HuH-7.5 (cell line): Measurements from ENCODE around the gene CPXM2.

ENCODE experiments used
- DNase-seq: peaks from one replicate; pipeline ENCODE4 v3.0.0; 2011; ENCODE audit warnings: low spot score

The CPXM2 gene

DNA sequence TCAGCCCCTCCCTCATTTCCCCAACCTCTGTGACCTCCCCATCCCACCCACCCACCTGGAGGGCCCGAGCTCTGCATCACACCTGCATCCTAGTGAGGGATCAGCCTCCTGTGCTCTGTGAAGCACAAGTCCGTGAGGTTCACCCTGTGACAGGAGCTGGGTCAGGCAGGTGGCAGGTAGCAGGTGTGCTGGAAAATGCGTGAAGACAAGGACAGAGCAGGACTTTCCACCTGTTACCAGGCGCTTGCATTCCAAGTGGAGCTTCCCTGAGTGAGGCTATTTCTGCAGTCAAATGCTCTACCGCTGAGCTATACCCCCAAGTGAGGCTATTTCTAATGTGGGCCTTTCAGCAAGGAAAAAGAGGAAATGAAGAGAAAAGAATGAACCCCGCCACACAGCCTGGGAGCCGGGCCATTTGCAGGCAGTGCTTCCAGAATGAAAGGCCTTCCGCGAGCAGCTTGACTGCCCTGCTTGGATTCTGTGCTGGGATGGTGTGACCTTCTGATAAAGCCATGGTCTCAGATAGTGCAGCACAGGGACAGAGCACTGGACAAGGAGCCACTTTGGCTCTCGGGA is 13.3 kb upstream of the CPXM2 start:
- DNase-seq: no peak

GRCh38 chr10:123903621-123904020 is 12.0 kb upstream of the CPXM2 start:
- DNase-seq: no peak

DNA sequence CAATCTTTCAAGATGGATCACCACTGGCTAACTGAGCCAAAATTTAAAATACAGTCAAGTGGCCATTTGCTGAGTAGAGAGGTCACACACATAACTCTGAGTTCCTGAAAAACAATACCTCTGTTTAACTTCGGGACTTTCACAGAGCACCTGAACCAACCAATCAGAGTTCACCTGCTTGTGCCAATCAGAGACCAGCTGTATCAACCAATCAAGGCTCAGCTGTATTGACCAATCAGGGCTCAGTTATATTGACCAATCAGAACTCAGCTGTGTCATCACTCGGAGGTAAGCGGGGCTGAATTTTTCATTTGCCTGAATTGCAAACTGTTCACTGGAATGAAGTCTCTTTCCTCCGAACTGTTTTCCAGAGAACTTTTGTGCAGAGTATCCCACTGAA is 10.0 kb upstream of the CPXM2 start:
- no peak for DNase-seq

- no peak for DNase-seq
Measured at GRCh38 chr10:123897146-123897545, 5.5 kb upstream of the CPXM2 start.

GRCh38 chr10:123896246-123896927 is 4.8 kb upstream of the CPXM2 start:
- DNase-seq: no peak

GRCh38 chr10:123893651-123894050 is 2.0 kb upstream of the CPXM2 start:
- no peak for DNase-seq

GRCh38 chr10:123890756-123891143 is 857 bp downstream of the CPXM2 start:
- no peak for DNase-seq

DNA sequence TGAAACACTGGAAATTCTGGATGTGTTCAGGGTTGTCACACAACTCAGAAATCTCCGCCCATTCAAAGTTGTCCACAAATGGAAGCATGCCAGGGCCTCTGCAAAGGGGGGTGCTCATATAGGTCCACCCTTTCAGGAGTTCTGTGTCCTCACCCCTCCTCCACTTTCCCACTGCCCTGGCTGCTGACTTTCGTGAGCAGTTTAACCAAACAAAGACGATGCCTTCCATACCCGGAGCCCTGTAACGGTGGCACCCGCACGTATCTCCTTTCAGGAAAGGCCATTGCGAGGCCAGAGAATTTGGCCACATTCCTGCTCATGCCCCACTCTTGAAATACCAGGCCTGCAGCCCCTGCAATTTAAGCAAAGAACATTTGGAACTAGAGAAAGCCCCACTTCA is 1.4 kb downstream of the CPXM2 start:
- no peak for DNase-seq

GRCh38 chr10:123889821-123890220 is 1.8 kb downstream of the CPXM2 start:
- no peak for DNase-seq

DNA sequence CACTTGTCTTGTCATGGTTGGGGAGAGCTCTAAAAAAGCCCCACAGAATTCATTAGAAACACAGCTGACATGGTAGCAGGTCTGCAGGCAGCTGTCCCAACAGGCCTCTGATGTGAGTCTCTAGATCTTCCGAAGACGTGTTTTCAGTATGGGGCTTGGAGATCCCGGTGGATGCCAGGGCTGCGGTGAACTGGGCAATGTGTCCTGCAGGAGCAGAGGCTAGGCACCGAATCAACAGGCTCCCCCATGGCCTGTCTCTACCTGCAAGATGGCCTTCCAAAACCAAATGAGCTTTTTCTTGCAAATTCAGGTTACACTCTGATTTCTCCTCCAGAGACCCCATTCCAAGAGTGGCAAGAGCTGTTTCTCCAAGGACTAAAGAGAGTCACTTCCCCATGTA is 2.9 kb downstream of the CPXM2 start:
- DNase-seq: no peak

- no peak for DNase-seq
Measured at GRCh38 chr10:123888256-123888655, 3.4 kb downstream of the CPXM2 start.

- DNase-seq: no peak
Measured at GRCh38 chr10:123886292-123886691, 5.3 kb downstream of the CPXM2 start.

DNA sequence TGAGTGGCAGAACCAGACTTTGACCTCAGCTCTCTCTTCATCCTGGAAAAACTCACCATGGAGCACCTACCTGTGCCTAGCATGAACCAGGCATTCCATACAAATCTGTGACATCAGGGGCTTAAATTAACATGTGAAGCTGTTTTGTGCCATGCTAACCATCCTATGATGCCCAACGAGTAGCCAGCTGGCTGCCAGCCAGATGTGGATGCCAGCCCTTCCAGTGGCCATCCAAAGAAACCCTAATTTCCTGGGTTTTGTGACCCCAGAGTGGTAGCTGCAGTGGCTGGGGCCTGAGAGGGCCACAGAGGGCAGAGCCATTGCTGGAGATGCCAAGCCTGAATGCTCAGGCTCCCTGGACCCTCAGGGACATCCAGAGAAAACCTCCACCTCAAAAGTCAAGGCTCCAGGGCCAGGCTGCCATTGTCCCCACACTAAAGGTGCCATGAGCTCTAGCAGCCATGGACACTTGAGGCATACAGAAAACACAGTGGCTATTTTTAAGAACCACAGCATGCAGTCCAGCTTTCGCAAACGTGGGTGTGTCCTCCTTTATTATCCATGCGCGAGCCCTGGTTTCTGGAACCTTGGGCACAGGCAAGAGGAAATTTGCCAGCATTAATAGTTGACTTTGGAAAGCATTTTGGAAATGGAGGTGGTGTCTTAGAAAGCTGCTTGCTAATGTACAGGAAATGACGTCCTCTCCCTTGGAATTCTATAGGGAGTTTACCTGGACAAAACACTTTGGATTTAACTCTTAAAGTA is 6.0 kb downstream of the CPXM2 start:
- DNase-seq: no peak

DNA sequence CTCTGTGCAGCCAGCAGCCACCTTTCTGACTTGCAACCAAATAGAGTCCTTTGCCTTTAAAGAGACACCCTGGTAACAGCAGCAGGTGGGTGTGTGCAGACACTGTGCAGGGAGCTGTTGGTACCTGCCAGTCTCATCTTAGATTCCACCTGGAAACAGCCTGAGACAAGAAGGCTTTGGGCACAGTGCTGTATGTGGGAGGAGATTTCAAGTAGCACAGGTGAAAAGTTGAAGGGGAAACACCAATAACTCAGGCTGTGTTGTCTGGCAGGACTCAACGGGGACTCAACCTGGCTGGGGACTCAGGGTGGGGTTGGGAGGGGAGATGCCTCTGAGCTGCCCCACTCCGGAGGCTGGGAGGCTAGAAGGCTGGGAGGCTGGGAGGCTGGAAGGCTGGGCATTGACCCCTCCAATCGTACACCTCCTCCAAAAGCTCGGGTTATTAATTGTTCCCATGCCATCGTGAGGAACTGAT is 6.7 kb downstream of the CPXM2 start:
- no peak for DNase-seq

GRCh38 chr10:123884351-123884906 is 7.2 kb downstream of the CPXM2 start:
- no peak for DNase-seq

DNA sequence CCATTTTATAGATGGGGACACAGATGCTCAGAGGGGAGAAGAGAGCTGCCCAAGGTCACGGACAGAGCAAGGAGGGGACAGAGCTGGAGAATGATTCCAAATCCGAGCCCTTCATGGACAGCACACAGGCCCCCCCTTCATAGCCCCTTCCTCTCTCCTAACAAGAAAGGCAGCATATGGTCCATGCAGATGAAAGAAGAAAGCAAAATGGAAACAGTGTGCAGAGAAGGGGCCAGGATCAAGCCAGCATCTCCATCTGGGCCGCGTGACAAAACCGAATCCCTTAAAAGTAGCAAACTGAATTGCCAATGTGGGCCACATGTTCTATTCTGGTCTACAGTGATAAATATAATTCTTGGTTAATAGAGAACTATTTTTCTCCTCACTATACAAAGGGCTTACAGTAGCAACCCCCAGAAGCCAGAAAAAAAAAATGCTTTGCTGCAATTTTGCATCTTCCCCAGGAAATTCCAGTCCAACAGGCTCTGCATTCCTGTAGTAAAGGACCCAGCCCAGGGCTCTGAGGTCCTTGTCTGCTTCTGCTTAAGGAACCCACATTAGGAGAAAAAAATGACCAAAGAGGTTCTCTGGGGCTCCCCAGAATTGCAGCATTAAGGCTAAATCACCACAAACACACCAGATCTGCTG is 7.8 kb downstream of the CPXM2 start:
- DNase-seq: no peak

- no peak for DNase-seq
Measured at GRCh38 chr10:123882681-123883445, 8.7 kb downstream of the CPXM2 start.

- DNase-seq: no peak
Measured at GRCh38 chr10:123882177-123882576, 9.4 kb downstream of the CPXM2 start.

DNA sequence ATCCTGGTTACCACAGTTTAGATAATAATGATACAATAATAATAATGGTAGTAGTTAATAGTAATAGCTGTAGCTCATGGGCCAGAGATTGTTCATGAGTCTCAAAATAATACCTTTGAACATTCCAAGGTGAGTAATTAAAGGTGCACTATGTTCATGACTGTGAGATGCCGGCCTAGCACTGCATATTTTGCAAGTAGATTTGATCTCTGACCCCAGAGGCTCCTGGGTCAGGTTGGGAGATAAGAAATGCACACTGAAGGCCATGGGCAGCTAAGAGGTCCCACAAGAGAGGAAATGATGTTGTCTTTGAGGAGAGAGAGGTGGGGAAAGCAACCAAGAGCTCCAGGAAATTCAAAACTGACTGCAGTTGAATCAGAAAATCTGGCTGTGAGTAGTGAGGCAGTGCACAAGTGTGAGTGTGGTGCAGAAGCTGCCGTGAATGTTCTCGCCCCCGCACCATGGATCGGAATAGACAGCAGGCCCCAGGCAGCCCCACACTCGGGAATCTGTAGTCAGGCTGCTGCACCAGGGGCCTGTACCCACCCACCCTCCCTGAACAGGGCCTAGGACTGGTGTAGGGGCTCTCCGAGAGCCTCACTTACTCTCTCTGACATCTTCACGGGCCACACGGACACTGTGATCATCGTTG is 11.9 kb downstream of the CPXM2 start:
- no peak for DNase-seq

DNA sequence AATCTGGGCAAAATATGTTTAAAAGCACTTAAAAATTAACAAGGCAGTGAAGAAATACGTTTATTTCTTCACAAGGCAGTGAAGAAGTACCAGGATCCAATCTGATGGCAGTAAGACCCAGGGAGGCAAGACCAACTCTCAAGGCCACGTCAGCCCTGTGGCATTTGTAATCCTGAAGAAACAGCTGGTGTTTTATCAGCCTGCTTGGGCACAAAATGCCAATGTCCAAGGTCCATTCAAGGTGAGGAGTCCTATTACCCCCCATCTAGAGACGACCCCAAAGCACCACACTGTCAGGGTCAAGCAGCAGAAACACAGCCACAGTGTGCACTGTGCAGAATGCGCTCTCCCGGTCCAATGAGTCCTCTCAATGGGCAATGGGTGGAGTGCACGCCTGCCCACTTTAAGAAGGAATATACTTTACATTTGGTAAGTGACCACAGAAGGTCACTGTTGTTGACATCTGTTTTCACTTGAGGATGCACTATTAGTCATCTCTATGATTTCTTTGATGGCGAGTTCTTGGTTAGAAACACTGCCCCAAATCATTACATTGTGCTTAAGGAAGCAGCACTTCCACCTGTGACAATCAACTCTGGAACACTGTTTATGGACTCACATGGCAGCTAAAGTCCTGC is 12.8 kb downstream of the CPXM2 start:
- no peak for DNase-seq

GRCh38 chr10:123870260-123870659 is 21.3 kb downstream of the CPXM2 start:
- no peak for DNase-seq
